ENCODE measurements around the gene FAM210A. TPM values are rescaled to one million over a fixed set of nuclear protein-coding genes. Genes with fewer than 3 reads are reported as not detected.

The FAM210A gene
- total and polyA plus RNA-seq, 2 experiments from 2014 or later: 17.2 to 17.9 TPM

DNA sequence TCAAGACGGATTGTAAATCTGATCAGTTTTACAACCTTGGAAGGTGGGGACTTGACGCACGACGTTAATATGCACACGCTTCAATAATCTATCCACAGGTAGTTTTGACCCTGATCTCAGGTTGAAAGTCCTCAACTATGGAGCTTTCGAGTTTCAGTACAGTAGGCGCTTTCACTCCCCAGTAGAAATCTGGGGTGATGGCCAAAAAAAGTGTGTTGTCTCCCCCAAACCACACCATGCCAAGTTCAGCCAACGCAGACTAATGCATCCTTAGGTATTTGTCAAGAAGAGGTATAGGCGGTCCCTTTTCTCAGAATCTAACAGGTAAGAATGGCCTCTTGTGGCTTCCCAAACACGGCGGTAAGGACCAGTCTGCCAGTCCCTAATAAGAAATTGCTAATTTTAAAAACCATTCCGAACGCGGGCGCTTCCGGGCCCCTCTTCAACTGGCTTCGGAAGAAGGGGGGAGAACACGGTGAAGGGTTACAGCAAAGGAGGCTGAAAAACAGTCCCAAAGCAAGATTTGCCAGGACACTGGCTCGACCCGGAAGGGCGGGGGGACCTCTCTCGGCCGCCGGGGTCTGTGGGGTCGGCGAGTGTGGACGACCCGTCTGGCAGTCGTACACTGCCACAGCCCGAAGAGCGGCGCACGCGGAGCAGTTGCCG lies 659 bp downstream of the FAM210A start:
- Histone ChIP-seq H4K20me1 (replicated peaks; ENCODE audit: insufficient read depth) (peaks cover 25% of the 10 kb centered on the region), H3K27me3 (ENCODE audit: insufficient read depth) (no peaks in the 10 kb centered on the region), H3K4me1 (ENCODE audit: insufficient read depth) (peaks cover 13% of the 10 kb centered on the region), H3K27ac (ENCODE audit: low read depth) (no peak overlapping the region), H3K36me3 (ENCODE audit: insufficient read depth) (no peaks in the 10 kb centered on the region), H3K4me2 (peak overlapping the region; percentile 87), H3K4me3 (peak overlapping the region; percentile 97), H3K9me2 (ENCODE audit: insufficient read depth) (no peaks in the 10 kb centered on the region), H3F3A (replicated peaks; ENCODE audit: low read depth) (no peaks in the 10 kb centered on the region), H3K79me2 (replicated peaks; ENCODE audit: insufficient read depth) (peaks cover 95% of the 10 kb centered on the region), H2AFZ (peak overlapping the region; percentile 93; the same call in 1 of the 2 replicates)
- Mint-ChIP-seq H3K4me1 (peaks cover 12% of the 10 kb centered on the region), H3K36me3 (ENCODE audit: low read depth) (peaks cover 2% of the 10 kb centered on the region; the same call in 1 of the 3 replicates), H3K27me3 (ENCODE audit: insufficient read depth, low read depth, poor library complexity) (peaks cover 3% of the 10 kb centered on the region), H3K9me3 (no peaks in the 10 kb centered on the region), H3K4me3 (peak overlapping the region; percentile 88), H3K27ac (peak overlapping the region; percentile 68; the same call in 1 of the 2 replicates)
- ATAC-seq: peak; percentile 10
- TF ChIP-seq ETS1 (IDR thresholded peaks at IDR 0.05) (no peak), STAT1 (IDR thresholded peaks at IDR 0.05; ENCODE audit: unreplicated experiment) (no peak), CREB1 (CRISPR knock-in tag; IDR thresholded peaks at IDR 0.05; ENCODE audit: low read depth) (no peak), ZNF462 (CRISPR knock-in tag; IDR thresholded peaks at IDR 0.05) (no peak)
- TF ChIP-seq, protein P1, sequence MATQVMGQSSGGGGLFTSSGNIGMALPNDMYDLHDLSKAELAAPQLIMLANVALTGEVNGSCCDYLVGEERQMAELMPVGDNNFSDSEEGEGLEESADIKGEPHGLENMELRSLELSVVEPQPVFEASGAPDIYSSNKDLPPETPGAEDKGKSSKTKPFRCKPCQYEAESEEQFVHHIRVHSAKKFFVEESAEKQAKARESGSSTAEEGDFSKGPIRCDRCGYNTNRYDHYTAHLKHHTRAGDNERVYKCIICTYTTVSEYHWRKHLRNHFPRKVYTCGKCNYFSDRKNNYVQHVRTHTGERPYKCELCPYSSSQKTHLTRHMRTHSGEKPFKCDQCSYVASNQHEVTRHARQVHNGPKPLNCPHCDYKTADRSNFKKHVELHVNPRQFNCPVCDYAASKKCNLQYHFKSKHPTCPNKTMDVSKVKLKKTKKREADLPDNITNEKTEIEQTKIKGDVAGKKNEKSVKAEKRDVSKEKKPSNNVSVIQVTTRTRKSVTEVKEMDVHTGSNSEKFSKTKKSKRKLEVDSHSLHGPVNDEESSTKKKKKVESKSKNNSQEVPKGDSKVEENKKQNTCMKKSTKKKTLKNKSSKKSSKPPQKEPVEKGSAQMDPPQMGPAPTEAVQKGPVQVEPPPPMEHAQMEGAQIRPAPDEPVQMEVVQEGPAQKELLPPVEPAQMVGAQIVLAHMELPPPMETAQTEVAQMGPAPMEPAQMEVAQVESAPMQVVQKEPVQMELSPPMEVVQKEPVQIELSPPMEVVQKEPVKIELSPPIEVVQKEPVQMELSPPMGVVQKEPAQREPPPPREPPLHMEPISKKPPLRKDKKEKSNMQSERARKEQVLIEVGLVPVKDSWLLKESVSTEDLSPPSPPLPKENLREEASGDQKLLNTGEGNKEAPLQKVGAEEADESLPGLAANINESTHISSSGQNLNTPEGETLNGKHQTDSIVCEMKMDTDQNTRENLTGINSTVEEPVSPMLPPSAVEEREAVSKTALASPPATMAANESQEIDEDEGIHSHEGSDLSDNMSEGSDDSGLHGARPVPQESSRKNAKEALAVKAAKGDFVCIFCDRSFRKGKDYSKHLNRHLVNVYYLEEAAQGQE (IDR thresholded peaks at IDR 0.05; ENCODE audit: unreplicated experiment): no peak
- DNase-seq (ENCODE audit: low spot score): peak; percentile 36

Measured in GM23338 (cell line).